Osteoblast (primary cell): ENCODE measurements around the gene AMN1. TPM values are rescaled to one million over a fixed set of nuclear protein-coding genes. Genes with fewer than 3 reads are reported as not detected.

Experiments used
- DNase-seq: peaks from one replicate; pipeline ENCODE4 v3.0.0; 2011; ENCODE audit warnings: low spot score, mixed read lengths; ENCODE audit not compliant: insufficient read length; ENCODE audit errors: missing footprints
- H2AFZ ChIP-seq: 2 replicates; pipeline ENCODE4 v1.6.0; 2011; ENCODE audit warnings: mild to moderate bottlenecking, low read length
- H3K27ac ChIP-seq: 2 replicates; pipeline ENCODE4 v1.5.1; 2011; ENCODE audit warnings: mild to moderate bottlenecking, low read depth, low read length, moderate library complexity
- H3K27me3 ChIP-seq: 2 replicates; pipeline ENCODE4 v1.6.0; 2012; ENCODE audit warnings: mild to moderate bottlenecking, control low read depth, inconsistent platforms, low read length, moderate library complexity; ENCODE audit not compliant: insufficient read depth
- H3K36me3 ChIP-seq: 2 replicates; pipeline ENCODE4 v1.5.1; 2011; ENCODE audit warnings: mild to moderate bottlenecking, low read length, control low read depth, moderate library complexity; ENCODE audit not compliant: insufficient read depth
- H3K4me1 ChIP-seq: 2 replicates; pipeline ENCODE4 v1.5.1; 2011; ENCODE audit warnings: mild to moderate bottlenecking, low read length, control low read depth, moderate library complexity; ENCODE audit not compliant: insufficient read depth
- H3K4me2 ChIP-seq: 2 replicates; pipeline ENCODE4 v1.6.0; 2011; ENCODE audit warnings: mild to moderate bottlenecking, low read length; ENCODE audit not compliant: insufficient read depth
- H3K4me3 ChIP-seq: fragments of 200-600 bp; sonication (generic); 3 replicates; pipeline ENCODE4 v1.5.1; 2012; ENCODE audit warnings: mild to moderate bottlenecking, low read length, inconsistent platforms; ENCODE audit not compliant: insufficient read depth
- H3K79me2 ChIP-seq: 2 replicates; pipeline ENCODE4 v1.6.0; 2012; ENCODE audit warnings: mild to moderate bottlenecking, low read length, control low read depth, inconsistent platforms; ENCODE audit not compliant: insufficient read depth
- H3K9me3 ChIP-seq: 2 replicates; pipeline ENCODE4 v1.5.1; 2011; ENCODE audit warnings: low read depth, low read length, control low read depth
- H4K20me1 ChIP-seq: 2 replicates; pipeline ENCODE4 v1.6.0; 2012; ENCODE audit warnings: mild to moderate bottlenecking, low read length, control low read depth; ENCODE audit not compliant: insufficient read depth
- total RNA-seq: library from RNA; depleted of rRNA; stranded (reverse); fragments of >200 nt; gene quantifications from 2 replicates; pipeline ENCODE4 v1.2.3, GENCODE V29; 2012
- TF ChIP-seq, protein P1 (sequence below): IDR thresholded peaks from 2 replicates; pipeline ENCODE4 v1.5.1; 2011; ENCODE audit warnings: mild to moderate bottlenecking, low read depth, low read length, moderate library complexity; ENCODE audit errors: extremely low read depth

Gene AMN1
- total RNA-seq, 1 donor: 5.4 TPM

DNA sequence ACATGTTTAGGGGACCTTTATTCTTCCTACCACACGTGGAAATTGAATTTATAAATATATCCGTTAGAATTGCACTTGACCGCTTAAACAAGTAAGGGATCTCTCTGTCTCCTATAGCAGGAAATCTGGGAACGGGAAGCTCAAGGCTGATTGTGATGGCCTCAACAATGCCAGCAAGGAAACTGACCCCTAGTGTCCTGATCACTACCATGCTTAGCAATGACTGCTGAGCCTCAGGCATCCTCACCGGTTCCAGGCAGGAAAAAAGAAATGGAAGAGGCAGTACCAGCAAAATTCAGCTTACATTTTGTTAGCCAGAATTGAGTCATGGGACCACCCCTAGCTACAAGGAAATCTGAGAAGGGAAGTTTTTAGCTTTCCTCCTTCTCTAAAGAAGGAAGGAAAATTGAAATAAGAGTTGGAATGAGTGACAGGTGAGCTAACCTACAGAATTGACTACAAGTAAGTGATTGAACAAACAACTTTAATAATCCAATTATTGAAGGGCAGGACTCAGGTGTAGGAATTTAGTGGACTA is 43.9 kb upstream of the AMN1 start:
- H4K20me1 ChIP-seq: no peaks in the 10 kb centered on the region
- no peaks in the 10 kb centered on the region for H3K36me3 ChIP-seq
- no peak overlapping the region for H3K4me3 ChIP-seq
- H3K4me1 ChIP-seq: no peaks in the 10 kb centered on the region
- no peak overlapping the region for H2AFZ ChIP-seq
- H3K9me3 ChIP-seq: no peaks in the 10 kb centered on the region
- no peaks in the 10 kb centered on the region for H3K79me2 ChIP-seq
- peak; percentile 15 for DNase-seq
- TF ChIP-seq, protein P1, sequence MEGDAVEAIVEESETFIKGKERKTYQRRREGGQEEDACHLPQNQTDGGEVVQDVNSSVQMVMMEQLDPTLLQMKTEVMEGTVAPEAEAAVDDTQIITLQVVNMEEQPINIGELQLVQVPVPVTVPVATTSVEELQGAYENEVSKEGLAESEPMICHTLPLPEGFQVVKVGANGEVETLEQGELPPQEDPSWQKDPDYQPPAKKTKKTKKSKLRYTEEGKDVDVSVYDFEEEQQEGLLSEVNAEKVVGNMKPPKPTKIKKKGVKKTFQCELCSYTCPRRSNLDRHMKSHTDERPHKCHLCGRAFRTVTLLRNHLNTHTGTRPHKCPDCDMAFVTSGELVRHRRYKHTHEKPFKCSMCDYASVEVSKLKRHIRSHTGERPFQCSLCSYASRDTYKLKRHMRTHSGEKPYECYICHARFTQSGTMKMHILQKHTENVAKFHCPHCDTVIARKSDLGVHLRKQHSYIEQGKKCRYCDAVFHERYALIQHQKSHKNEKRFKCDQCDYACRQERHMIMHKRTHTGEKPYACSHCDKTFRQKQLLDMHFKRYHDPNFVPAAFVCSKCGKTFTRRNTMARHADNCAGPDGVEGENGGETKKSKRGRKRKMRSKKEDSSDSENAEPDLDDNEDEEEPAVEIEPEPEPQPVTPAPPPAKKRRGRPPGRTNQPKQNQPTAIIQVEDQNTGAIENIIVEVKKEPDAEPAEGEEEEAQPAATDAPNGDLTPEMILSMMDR: no peak
- H3K4me2 ChIP-seq: no peak overlapping the region
- H3K27ac ChIP-seq: no peak overlapping the region
- no peaks in the 10 kb centered on the region for H3K27me3 ChIP-seq

DNA sequence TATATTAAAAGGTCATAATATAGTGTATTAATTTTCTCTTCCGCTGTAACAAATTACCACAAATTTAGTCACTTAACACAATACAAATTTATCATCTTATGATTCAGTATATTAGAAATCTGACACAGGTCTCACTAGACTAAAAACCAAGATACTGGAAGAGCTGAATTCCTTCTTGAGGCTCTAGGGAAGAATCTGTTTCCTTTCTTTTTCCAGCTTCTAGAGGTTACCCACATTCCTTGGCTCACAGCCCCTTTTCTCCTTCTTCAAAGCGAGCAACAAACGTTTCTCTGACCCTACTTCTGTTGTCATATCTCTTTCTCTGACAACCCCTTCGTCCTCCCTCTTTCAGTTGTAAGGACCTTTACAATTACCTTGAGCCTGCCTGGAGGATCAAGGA is 43.4 kb upstream of the AMN1 start:
- H3K4me1 ChIP-seq: no peaks in the 10 kb centered on the region
- TF ChIP-seq, protein P1: no peak
- DNase-seq: no peak

DNA sequence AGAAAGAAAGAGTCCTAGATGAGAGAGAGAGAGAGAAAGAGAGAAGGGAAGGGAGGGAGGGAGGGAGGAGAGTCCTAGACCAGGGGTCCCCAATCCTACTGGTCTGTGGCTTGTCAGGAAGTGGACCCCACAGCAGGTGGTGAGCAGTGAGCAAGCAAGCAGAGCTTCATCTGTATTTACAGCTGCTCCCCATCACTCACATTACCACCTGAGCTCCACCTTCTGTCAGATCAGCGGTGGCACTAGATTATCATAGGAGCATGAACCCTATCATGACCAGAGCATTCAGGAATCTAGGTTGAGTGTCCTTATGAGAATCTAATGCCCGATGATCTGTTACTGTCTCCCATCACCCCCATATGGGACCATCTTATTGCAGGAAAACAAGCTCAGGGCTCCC is 39.2 kb upstream of the AMN1 start:
- Histone ChIP-seq H3K27me3 (no peaks in the 10 kb centered on the region), H3K79me2 (no peaks in the 10 kb centered on the region), H2AFZ (no peak overlapping the region), H3K36me3 (no peaks in the 10 kb centered on the region), H3K27ac (no peak overlapping the region), H3K4me3 (no peak overlapping the region), H3K9me3 (no peaks in the 10 kb centered on the region), H3K4me2 (no peak overlapping the region), H3K4me1 (no peaks in the 10 kb centered on the region), H4K20me1 (no peaks in the 10 kb centered on the region)
- TF ChIP-seq, protein P1: no peak
- DNase-seq: no peak

More for the DNA sequence above, 43.4 kb upstream of the AMN1 start:
- no peaks in the 10 kb centered on the region for H4K20me1 ChIP-seq
- no peaks in the 10 kb centered on the region for H3K36me3 ChIP-seq
- H3K9me3 ChIP-seq: no peaks in the 10 kb centered on the region
- H3K27me3 ChIP-seq: no peaks in the 10 kb centered on the region
- H3K4me3 ChIP-seq: no peak overlapping the region
- no peak overlapping the region for H3K27ac ChIP-seq
- no peak overlapping the region for H3K4me2 ChIP-seq
- H3K79me2 ChIP-seq: no peaks in the 10 kb centered on the region
- H2AFZ ChIP-seq: no peak overlapping the region

DNA sequence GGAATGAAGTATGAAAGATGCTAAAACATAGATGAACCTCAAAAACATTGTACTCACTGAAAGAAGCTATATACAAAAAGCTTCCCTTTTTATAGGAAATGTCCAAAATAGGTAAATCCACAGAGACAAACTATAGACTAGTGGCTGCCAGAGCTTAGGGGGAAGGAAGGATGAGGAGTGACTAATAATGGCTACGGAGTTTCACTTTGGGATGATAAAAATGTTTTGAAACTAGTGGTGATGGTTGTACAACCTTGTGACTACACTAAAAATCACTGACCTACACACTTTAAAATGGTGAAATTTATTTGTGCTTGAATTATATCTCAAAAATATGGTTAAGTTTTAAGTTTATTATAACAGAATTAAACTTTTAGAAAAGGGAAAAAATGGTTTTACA is 37.1 kb upstream of the AMN1 start:
- H3K9me3 ChIP-seq: no peaks in the 10 kb centered on the region
- H3K27ac ChIP-seq: no peak overlapping the region
- no peak for DNase-seq
- H2AFZ ChIP-seq: no peak overlapping the region
- H3K4me2 ChIP-seq: no peak overlapping the region
- H3K36me3 ChIP-seq: no peaks in the 10 kb centered on the region
- H4K20me1 ChIP-seq: no peaks in the 10 kb centered on the region
- H3K4me1 ChIP-seq: no peaks in the 10 kb centered on the region
- TF ChIP-seq, protein P1: no peak
- H3K27me3 ChIP-seq: no peaks in the 10 kb centered on the region
- no peak overlapping the region for H3K4me3 ChIP-seq
- no peaks in the 10 kb centered on the region for H3K79me2 ChIP-seq
